ENCODE results near the gene TMEM158. TPM values are rescaled to one million over a fixed set of nuclear protein-coding genes. Genes with fewer than 3 reads are reported as not detected.

Gene TMEM158
- total and polyA plus RNA-seq, 2 of the 8 experiments (the other 6 are each of a cell fraction or from before 2014, with no cell fraction given) = 6.8 to 30.3 TPM

DNA sequence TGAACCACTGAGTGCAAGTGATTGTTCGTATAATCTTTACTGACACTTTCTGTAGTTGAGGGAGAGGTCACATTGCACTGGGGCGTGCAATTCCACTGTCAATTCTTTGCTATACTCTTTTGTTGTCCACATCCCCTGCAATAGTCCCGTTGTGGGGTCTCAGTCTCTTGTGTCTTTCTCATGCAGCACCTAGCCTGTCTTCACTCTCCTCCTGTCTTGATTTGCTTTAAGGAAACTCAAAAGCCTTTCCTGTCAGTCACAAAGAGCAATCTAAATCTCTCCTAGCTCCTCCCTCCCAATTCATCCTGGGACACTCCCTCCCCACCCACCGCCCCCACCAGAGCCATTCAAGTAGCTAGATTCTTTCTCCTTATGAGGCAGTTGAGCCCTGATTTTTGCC is 13.2 kb upstream of the TMEM158 start (continued):
- no peak for TF ChIP-seq CHD7 (IDR thresholded peaks at IDR 0.05; ENCODE audit: insufficient replicate concordance, low read length)
- no peak for TF ChIP-seq SAP30 (IDR thresholded peaks at IDR 0.05; ENCODE audit: insufficient read depth, insufficient replicate concordance, low read length)
- no peak for TF ChIP-seq BRCA1 (IDR thresholded peaks at IDR 0.05; ENCODE audit: low read depth, low read length)
- no peak for TF ChIP-seq MAFK (IDR thresholded peaks at IDR 0.05; ENCODE audit: low read depth, low read length)
- TF ChIP-seq SUZ12 (IDR thresholded peaks at IDR 0.05; ENCODE audit: low read length) = no peak
- no peak for TF ChIP-seq BACH1 (IDR thresholded peaks at IDR 0.05; ENCODE audit: low read length)

All from H1 (cell line).